DOHH2 (cell line): ENCODE data around the gene SEH1L.

Source experiments
- H3F3A ChIP-seq: fragments of 200-600 bp; sonication (generic), shearing (Covaris generic); 2 replicates; pipeline ENCODE4 v1.6.0; 2016; ENCODE audit warnings: antibody characterized with exemption, mild to moderate bottlenecking; ENCODE audit not compliant: control insufficient read depth, insufficient read depth
- H3K27ac ChIP-seq: fragments of 200-600 bp; sonication (generic); 2 replicates; pipeline ENCODE4 v1.5.1; 2014; ENCODE audit warnings: low read depth, mild to moderate bottlenecking, low read length, moderate library complexity
- H3K27me3 ChIP-seq: fragments of 200-600 bp; sonication (generic); 2 replicates; pipeline ENCODE4 v1.6.1; 2014; ENCODE audit warnings: mild to moderate bottlenecking, low read length, mixed read lengths; ENCODE audit not compliant: control insufficient read depth
- H3K36me3 ChIP-seq: fragments of 200-600 bp; sonication (generic); 2 replicates; pipeline ENCODE4 v1.6.1; 2014; ENCODE audit warnings: mild to moderate bottlenecking, low read length, moderate library complexity, mixed read lengths; ENCODE audit not compliant: control insufficient read depth
- H3K4me1 ChIP-seq: fragments of 200-600 bp; sonication (generic); 2 replicates; pipeline ENCODE4 v1.6.1; 2014; ENCODE audit warnings: mild to moderate bottlenecking, low read length, mixed read lengths; ENCODE audit not compliant: control insufficient read depth
- H3K4me2 ChIP-seq: fragments of 200-600 bp; sonication (generic); 2 replicates; pipeline ENCODE4 v1.6.0; 2014; ENCODE audit warnings: mild to moderate bottlenecking, low read length, moderate library complexity
- H3K4me3 ChIP-seq: fragments of 200-600 bp; sonication (generic); 2 replicates; pipeline ENCODE4 v1.5.1; 2014; ENCODE audit warnings: mild to moderate bottlenecking, low read length, mixed read lengths
- H3K79me2 ChIP-seq: fragments of 200-600 bp; sonication (generic); 2 replicates; pipeline ENCODE4 v1.6.1; 2014; ENCODE audit warnings: mild to moderate bottlenecking, low read length, mixed read lengths; ENCODE audit not compliant: control insufficient read depth
- H3K9me2 ChIP-seq: fragments of 200-600 bp; sonication (generic); replicated peaks from 2 replicates; pipeline ENCODE4 v1.6.1; 2014; ENCODE audit warnings: mild to moderate bottlenecking, low read length, mixed read lengths; ENCODE audit not compliant: control insufficient read depth
- H3K9me3 ChIP-seq: fragments of 200-600 bp; sonication (generic); 2 replicates; pipeline ENCODE4 v1.6.1; 2014; ENCODE audit warnings: antibody characterized with exemption, low read length, mixed read lengths; ENCODE audit not compliant: control insufficient read depth, insufficient read depth
- H4K20me1 ChIP-seq: fragments of 200-600 bp; sonication (generic); 2 replicates; pipeline ENCODE4 v1.6.0; 2014; ENCODE audit warnings: low read depth, mild to moderate bottlenecking, antibody characterized with exemption, low read length, moderate library complexity; ENCODE audit not compliant: control insufficient read depth, insufficient read depth
- EZH2phosphoT487 ChIP-seq: fragments of 200-600 bp; sonication (generic); IDR thresholded peaks from 2 replicates; pipeline ENCODE4 v1.6.1; 2017; ENCODE audit warnings: borderline replicate concordance, mild to moderate bottlenecking, antibody characterized with exemption, low read length, moderate library complexity, mixed read lengths
- TF ChIP-seq, protein P1 (sequence below): fragments of 200-600 bp; sonication (generic); IDR thresholded peaks from one replicate; pipeline ENCODE4 v1.5.1; 2014; ENCODE audit warnings: antibody characterized with exemption, mild to moderate bottlenecking, low read depth, low read length; ENCODE audit not compliant: poor library complexity, severe bottlenecking

SEH1L gene

DNA sequence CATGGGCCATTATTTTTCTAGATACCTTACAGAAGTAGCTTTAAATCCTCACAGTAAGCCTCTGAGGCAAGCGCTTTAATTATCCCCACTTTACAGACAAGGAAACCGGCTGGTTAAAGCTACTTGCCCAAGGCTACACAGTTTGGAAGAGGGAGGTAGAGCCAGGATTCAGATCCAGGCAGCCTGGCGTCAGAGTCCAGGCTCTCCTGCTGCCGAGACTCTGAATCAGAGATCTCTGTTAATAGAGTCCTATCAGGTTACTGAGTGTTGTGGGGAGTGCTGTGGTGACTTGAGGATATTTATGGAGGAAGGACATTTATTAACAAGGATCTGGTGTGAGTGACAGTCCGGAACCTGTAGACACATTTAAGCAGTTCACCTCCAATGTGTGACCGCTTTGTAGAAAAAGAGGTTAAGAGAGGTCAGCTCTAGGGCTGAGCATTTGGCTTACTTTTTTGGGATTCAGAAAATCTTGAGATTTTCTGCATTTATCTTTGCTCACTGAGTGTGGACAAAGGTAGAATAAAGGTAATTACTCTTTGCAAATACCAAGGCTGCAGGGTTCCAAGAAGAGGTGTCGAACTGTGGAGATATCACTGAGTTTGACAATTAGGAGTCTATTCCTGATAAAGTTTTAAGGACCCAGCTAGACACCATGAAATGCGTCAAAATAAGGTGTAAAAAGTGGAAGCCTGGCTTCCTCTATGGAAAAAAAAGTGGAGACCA is 41.7 kb downstream of the SEH1L start:
- no peaks in the 10 kb centered on the region for H3K9me2 ChIP-seq
- H3F3A ChIP-seq = peaks cover 18% of the 10 kb centered on the region
- peaks cover 32% of the 10 kb centered on the region for H3K4me1 ChIP-seq
- H3K4me3 ChIP-seq = peak overlapping the region; percentile 89
- no peaks in the 10 kb centered on the region for H3K9me3 ChIP-seq
- peaks cover 5% of the 10 kb centered on the region; the same call in 1 of the 2 replicates for H4K20me1 ChIP-seq
- H3K79me2 ChIP-seq = peaks cover 43% of the 10 kb centered on the region
- TF ChIP-seq, protein P1, sequence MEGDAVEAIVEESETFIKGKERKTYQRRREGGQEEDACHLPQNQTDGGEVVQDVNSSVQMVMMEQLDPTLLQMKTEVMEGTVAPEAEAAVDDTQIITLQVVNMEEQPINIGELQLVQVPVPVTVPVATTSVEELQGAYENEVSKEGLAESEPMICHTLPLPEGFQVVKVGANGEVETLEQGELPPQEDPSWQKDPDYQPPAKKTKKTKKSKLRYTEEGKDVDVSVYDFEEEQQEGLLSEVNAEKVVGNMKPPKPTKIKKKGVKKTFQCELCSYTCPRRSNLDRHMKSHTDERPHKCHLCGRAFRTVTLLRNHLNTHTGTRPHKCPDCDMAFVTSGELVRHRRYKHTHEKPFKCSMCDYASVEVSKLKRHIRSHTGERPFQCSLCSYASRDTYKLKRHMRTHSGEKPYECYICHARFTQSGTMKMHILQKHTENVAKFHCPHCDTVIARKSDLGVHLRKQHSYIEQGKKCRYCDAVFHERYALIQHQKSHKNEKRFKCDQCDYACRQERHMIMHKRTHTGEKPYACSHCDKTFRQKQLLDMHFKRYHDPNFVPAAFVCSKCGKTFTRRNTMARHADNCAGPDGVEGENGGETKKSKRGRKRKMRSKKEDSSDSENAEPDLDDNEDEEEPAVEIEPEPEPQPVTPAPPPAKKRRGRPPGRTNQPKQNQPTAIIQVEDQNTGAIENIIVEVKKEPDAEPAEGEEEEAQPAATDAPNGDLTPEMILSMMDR = no peak
- no peak for TF ChIP-seq EZH2phosphoT487
- no peaks in the 10 kb centered on the region for H3K27me3 ChIP-seq
- H3K27ac ChIP-seq = no peak overlapping the region
- peaks cover 49% of the 10 kb centered on the region for H3K36me3 ChIP-seq
- peak overlapping the region; percentile 93 for H3K4me2 ChIP-seq

DNA sequence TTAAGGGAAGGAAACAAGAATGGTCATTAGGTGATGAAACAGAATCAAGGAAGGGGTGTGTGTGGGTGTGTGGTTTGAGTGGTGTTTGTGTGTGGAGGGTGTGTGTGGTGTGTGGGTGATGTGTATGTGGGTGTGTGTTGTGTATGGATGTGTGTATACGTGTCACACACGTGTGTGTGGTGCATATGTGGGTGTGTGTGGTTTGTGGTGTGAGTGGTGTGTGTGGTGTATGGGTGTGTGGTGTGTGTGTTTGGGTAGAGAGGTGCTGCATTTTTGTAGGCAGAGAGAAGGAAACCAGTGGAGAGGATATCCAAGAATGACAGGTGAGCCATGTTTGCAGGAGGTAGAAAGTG is 42.3 kb downstream of the SEH1L start:
- Histone ChIP-seq H3K4me1 (peaks cover 34% of the 10 kb centered on the region), H3K27ac (peak overlapping the region; percentile 79), H3K9me3 (no peaks in the 10 kb centered on the region), H3K27me3 (no peaks in the 10 kb centered on the region), H4K20me1 (peaks cover 5% of the 10 kb centered on the region; the same call in 1 of the 2 replicates), H3K36me3 (peaks cover 49% of the 10 kb centered on the region), H3F3A (peaks cover 18% of the 10 kb centered on the region), H3K79me2 (peaks cover 48% of the 10 kb centered on the region), H3K4me3 (peak overlapping the region; percentile 89), H3K9me2 (no peaks in the 10 kb centered on the region), H3K4me2 (peak overlapping the region; percentile 93)
- TF ChIP-seq EZH2phosphoT487 = no peak
- TF ChIP-seq, protein P1 = no peak

DNA sequence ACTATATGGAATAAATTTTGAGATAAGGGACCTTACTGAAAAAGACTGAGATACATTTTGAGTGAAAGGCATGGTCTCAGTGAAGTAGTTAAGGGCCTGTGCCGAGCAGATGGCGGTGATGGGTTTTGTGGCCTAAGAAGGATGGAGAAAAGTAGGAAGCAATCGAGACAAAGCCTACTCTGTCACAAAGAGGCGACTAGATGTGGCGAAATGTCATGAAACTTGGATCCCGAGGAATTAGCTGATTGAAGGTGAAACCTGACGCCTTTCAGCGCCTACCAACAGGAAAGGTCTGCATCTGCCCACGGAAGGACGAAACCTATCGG is 42.8 kb downstream of the SEH1L start:
- Histone ChIP-seq H3K36me3 (peaks cover 52% of the 10 kb centered on the region), H3K4me3 (peak overlapping the region; percentile 89), H3K4me1 (peaks cover 38% of the 10 kb centered on the region), H3K27me3 (no peaks in the 10 kb centered on the region), H3K9me2 (no peaks in the 10 kb centered on the region), H4K20me1 (peaks cover 8% of the 10 kb centered on the region; the same call in 1 of the 2 replicates), H3K4me2 (peak overlapping the region; percentile 93), H3K9me3 (no peaks in the 10 kb centered on the region), H3K79me2 (peaks cover 53% of the 10 kb centered on the region), H3K27ac (peak overlapping the region; percentile 79), H3F3A (peaks cover 15% of the 10 kb centered on the region)
- TF ChIP-seq EZH2phosphoT487 = no peak
- TF ChIP-seq, protein P1 = no peak
